SW 1271 (cell line): ENCODE data around the gene ZSCAN10.
"Not testable (repeated sequence)": the region's sequence is repeated elsewhere in the genome, so short reads cannot be mapped to it uniquely, and the experiment has no call there.

Experiments used
- DNase-seq, 2 experiments: peaks; one replicate each; lab custom pipeline; 2025; lab: John Stamatoyannopoulos, UW

The ZSCAN10 gene

DNA sequence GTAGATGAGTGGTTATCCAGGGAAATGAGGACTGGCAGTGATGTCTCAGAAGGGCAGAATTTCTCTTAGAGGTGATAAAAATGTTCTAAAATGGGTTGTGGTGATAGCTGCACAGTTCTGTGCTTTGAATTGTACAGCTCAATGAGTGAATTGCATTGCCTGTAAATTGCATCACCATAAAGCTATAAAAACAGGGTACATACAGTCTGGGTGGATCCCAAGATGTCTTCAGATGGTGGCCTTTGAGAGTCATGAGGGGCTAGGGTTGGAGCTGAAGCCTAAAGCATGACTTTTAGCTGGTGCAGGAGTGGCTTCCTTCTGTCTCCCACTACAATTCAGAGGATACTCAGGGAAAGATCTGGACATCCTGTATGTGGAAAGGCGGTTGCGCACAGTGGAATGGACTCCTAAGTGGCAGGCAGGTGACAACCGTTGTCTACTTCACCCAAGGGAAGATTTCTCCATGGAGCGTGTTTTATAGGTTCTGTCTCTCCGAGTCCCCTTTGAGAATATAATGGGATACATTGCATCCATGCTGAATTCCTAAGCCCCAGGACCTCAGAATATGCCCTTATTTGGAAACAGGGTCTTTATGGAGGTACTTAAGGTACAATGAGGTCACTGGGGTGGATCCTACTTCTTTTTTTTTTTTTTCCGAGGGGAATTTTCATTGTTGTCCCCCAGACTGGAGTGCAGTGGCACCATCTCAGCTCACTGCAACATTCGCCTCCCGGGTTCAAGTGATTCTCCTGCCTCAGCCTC lies 35.3 kb downstream of the ZSCAN10 start:
- no peak for DNase-seq

DNA sequence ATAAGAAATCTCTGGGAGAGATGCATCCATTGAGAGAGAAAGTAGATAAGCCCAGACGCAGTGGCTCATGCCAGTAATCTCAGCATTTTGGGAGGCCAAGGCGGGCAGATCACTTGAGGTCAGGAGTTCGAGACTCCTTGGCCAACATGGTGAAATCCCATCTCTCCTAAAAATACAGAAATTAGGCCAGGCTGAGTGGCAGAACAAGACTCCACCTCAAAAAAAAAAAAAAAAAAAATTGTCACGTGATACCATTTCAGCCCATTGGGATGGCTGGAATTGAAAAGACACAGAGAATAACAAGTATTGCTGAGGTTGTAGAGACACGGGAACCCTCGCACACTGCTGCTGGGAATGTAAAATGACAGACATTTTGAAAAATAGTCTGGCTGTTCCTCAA lies 36.5 kb downstream of the ZSCAN10 start:
- no peak for DNase-seq

DNA sequence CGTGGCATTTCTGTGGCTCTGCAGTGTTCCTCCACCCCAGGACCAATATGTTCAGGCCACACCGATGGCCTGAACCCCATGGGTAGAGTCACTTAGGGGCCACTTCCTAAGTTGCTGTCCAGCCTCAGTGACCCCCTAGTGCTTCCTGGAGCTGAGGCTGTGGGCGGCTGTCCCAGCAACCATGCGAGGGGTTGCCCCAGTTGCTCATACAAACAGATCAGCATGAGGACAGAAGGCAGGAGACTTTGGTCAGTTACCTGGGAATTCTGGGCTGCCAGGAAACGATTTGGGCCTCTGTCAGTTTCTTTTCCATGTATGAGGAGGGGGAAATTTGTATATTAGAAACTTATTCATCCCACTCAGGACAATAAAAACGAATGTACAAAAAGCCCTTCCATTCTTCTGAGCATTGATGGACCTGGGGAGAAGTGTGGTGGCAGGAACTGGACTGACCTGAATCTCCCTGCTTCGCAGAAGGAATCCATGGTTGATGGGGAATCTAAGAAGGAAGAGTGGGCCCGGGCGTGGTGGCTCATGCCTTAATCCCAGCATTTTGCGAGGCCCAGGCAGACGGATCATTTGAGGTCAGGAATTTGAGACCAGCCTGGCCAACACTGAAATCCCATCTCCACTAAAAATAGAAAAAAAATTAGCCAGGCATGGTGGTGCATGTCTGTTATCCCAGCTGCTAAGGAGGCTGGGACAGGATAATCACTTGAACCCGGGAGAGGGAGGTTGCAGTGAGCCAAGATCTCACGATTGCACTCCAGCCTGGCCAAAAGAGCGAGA lies 38.6 kb downstream of the ZSCAN10 start:
- DNase-seq, result no peak

DNA sequence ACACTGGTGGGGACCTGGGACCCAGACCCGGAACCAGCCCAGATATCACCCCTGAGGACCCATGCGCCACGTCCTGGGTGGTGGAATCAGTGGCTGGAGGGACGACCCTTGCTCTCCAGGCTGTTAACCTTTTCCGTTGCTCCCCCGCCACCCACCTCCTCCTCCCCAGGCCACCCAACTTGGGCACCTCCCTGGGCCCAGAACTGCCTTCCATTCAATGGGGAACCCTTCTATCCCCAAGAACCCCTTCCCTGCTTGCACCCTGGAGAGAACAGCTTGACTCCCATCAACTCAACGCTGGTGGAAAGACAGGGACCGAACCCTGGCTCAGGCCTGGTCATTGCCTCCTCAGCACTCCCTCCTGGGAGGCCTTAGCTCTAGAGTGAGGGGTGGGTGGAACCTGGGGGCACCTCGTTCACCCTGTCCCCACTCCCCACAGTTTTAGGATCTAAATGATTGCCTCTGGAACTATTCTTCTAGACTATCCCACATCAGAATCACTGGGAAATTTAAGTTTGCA lies 39.3 kb downstream of the ZSCAN10 start:
- no peak for DNase-seq

DNA sequence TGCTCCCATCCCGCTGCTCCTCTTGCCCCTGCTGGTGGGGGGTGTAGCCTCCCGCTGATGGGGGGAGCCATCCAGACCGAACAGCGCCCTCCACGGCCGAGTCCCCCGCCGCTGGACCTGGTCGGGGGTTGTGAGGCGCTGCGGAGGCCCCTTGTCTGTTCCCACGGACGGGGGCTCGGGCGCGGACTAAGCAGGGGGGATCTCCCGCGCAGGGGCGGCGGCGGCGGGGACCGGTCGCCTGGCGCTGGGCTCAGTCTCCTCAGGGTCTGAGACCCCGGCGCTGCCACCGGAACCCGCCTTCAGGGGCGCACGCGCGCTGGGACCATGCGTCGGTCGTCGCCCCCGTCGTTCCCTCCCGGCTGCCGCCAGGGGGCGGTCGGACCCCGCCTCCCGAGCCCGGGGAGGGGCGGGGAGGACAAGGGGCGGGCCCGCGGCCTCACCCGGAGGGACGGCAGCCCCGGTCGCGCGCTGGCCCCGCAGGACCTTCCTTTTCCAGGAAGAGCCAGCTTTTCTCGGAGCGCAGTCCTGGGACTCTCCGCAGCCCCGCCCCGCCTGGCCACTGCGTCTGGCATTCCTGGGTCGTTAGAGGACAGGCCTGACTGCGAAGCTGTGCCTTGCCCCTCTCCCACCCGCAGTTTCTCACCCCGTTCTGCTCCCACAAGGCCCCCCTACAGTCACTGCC lies 39.9 kb downstream of the ZSCAN10 start:
- DNase-seq, result peak; percentile 16 to 41

DNA sequence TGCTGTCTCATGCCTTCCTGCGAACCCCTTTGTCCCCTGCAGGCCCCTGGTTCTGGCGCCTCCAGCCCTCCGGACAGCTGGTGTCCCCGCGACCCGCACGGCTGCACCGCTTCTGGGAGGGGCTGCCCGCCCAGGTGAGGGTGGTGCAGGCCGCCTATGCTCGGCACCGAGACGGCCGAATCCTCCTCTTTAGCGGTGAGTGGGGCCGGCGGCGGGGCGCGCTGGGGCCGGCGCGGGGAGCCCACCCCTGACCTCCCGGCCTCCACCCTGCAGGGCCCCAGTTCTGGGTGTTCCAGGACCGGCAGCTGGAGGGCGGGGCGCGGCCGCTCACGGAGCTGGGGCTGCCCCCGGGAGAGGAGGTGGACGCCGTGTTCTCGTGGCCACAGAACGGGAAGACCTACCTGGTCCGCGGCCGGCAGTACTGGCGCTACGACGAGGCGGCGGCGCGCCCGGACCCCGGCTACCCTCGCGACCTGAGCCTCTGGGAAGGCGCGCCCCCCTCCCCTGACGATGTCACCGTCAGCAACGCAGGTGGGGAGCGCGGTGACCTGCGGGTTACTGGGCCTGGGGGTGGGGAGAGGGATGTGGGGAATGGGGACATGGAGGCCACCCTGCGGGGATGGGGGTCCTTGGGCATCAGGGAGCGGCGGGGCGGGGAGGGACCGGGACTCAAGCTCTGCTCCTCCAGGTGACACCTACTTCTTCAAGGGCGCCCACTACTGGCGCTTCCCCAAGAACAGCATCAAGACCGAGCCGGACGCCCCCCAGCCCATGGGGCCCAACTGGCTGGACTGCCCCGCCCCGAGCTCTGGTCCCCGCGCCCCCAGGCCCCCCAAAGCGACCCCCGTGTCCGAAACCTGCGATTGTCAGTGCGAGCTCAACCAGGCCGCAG lies 40.7 kb downstream of the ZSCAN10 start:
- peak in 1 of 2 experiments; percentile 28 for DNase-seq

DNA sequence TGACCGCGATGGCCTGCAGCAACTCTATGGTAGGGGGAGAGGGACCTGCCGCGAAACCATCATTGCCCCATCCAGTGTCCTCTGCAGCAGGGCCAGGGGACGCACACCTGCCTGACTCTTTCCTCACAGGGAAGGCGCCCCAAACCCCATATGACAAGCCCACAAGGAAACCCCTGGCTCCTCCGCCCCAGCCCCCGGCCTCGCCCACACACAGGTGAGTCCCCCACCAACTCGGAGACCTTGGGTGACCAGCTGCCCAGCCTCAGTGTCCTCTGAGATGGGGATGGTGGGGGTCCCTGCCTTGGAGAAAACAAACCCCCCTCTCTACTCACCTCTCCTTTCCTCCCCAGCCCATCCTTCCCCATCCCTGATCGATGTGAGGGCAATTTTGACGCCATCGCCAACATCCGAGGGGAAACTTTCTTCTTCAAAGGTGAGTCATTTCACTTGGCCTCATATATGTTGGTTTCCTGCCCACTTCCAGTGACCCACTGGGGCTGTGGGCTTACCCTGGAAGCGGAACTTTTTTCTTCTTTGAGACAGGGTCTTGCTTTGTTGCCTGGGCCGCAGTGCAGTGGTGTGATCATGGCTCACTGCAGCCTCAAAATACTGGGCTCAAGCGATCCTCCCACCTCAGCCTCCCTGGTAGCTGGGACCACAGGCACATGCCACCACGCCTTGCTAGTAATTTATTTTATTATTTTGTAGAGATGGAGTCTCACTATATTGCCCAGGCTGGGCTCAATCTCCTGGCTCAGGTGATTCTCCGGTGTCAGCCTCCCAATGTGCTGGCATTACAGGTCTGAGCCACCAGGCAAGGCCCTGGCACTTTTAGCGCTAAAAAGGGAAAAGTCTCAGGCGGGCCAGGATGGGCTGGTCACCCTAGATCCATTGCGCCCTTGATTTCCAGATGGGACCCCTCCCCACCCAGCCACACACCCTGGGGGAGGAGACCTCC lies 41.6 kb downstream of the ZSCAN10 start:
- DNase-seq, result no peak

DNA sequence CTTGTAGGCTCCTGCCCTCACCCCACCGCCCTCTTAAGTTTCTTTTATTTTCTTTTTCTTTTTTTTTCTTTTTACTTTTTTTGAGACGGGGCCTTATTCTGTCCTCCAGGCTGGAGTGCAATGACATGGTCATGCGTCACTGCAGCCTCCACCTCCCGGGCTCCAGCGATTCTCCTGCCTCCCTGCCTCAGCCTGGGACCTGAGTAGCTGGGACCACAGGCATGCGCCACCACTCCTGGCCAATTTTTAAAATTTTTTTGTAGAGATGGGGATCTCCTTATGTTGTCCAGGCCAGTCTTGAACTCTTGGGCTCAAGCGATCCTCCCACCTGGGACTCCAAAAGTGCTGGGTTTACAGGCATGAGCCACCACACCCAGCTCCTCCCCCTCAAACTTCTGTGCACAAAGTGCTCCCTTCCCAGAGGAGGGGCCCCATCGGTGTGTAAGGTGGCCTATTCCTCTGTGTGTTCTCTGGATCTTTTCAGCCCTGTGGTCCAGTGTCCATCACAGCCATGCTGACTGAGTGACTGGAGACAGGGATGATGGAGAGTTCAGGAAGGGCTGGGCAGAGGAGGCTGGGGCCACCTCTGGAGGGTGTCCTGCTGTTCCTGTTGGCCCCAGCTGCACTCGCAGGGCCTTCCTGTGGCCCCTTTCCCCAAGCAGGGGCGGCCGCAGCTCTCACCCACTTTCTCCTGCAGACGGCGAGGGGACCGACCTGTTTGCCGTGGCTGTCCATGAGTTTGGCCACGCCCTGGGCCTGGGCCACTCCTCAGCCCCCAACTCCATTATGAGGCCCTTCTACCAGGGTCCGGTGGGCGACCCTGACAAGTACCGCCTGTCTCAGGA lies 42.5 kb downstream of the ZSCAN10 start:
- DNase-seq, result no peak

DNA sequence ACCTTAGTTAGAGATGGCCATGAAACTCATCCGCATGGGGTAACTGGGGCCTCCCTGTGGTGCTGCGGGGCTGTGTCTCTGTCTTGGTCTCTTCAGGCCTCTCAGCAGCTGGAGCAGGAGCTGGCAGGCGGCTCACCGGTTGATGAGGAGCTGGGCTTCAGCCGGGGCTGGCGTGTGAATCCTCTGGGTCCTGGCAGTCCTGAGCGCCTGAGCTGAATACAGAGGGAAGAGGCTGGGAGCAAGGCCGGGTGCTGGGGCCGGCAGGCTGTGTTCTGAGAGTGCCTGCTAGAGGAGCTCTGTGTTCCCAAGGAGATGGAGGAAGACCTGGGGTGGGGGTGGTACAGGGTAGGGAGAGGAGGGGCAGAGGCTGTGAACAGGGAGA lies 43.4 kb downstream of the ZSCAN10 start:
- DNase-seq, result not testable (repeated sequence)

DNA sequence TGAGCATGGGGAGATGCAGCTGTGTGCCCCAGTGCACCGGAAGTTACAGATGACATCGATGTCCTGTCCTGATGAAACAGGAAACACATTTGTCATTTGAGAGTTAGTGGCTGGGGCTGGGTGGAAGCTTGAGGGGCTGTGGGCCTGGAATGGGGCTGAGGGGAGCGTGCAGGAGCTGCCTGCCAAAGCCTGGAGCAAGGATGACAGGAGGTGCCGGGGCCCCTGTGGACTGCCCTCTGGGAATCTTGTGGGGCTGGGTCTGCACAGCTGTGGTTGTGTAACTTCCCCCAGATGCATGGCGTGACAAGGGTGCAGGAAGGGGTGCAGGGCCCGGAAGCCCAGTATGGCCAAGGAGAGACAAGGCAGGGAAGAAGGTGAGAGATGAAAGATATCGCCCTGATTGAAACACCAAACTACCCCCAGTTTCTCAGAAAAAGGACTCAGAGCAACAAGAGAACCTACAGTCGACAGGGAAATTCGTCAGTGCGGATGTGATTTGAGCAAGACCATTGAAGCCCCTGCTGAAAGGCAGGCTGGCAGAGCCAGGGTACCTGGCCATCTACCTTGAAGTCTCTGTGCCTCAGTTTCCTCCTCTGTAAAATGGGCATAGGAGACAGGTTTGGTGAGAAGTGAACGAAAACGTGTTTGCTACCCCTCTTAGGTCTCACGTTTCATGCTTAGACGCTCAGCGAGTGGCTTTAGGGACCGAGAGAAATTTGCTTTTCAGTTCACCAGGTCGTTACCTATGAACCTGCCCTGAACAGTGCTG lies 43.9 kb downstream of the ZSCAN10 start:
- DNase-seq, result no peak

DNA sequence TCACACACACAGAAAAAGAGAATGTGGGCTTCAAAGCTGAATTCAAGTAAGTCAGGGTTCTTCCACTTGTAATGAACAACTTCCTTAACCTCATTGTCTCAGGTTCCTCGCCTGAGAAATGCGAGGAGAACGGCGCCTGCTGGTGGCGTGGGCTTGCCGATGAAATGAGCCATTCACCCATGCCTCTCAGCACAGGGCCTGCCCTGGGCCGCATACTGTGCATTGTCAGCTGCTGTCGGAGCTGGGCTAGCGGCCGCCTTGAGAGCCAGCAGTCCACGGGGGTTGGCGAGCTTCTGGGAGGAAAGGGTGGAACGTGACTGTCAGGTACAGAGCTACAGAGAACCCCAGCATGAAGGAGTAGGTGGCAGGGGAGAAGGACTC lies 45.8 kb downstream of the ZSCAN10 start:
- DNase-seq, result not testable (repeated sequence)

DNA sequence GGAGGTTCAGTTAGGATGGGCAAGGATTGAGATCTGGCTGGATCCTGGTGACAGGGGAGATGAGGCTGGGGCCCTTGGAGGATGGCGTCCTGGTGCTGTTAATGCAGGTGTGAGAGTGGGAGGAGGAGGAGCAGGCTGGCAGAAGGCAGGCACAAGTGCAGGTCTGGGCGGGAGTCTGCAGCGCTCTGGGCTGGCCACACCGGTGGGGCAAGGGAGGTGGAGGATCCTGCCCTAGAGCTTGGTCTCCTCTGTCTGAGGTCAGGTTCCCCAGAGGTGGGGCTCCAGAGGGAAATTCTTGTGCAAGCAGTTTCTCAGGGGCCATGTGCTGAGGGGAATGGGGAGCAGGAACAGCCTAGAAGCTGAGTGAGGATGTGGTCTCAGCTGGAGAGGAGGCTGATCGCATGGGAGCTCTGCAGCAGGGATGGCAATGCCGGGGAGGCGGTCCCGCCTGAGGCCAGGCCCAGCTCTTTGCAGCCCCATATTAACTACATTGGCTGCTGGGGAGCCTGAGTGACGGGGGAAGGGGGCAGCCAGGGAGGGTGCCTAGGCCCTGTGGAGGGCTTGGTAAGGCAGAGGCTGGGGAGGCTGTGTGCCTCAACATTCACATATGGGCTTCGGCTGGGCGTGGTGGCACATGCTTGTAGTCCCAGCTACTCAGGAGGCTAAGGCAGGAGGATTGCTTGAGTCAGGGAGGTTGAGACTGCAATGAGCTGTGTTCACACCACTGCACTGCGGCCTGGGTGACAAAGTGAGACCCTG lies 46.3 kb downstream of the ZSCAN10 start:
- not testable (repeated sequence) for DNase-seq

DNA sequence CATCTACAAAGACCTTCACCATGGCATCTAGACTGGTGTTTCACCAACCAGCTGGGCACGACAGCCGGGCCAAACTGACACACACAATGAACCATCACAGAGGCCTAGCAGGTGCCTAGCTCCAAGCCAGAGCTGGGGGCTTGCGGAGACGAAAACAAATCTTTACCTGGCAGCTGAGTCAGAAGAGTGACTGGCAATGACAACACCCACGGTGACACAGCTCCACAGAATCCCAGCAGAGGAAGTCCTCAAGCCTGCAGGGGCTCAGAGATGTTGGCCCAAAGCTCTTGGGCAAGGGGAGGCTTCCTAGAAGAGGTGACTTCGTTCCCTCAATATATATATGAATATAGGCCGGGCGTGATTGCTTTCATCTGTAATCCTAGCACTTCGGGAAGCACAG lies 47.6 kb downstream of the ZSCAN10 start:
- no peak for DNase-seq

DNA sequence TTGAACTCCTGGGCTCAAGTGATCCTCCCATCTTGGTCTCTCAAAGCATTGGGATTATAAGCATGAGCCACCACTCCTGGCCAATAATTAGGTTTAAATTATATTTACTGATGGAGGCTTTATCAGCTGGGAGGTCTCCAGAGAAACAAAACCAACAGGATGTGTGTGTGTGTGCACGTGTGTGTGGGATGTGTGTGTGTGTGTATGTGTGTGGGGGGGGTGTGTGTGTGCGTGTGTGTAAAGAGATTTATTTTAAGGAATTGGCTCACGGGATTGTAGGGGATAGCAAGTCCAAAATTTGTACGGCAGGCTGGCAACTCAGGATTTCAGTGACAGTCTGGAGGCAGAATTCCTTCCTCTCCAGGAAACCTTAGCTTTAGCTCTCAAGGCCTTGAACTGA lies 48.1 kb downstream of the ZSCAN10 start:
- DNase-seq, result no peak

DNA sequence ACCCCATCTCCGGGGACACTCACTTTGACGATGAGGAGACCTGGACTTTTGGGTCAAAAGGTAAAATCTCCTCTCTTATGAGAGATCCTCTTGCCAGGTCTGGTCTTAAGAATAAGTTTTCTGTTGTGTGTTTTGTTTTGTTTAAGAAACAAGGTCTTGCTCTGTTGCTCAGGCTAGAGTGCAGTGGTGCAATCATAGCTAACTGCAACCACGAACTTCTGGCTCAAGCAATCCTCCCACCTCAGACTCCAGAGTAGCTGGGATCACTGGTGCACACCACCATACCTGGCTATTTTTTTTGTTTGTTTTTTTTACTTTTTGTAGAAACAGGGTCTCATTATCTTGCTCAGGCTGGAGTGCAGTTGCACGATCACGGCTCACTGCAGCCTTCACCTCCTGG lies 48.6 kb downstream of the ZSCAN10 start:
- no peak for DNase-seq

DNA sequence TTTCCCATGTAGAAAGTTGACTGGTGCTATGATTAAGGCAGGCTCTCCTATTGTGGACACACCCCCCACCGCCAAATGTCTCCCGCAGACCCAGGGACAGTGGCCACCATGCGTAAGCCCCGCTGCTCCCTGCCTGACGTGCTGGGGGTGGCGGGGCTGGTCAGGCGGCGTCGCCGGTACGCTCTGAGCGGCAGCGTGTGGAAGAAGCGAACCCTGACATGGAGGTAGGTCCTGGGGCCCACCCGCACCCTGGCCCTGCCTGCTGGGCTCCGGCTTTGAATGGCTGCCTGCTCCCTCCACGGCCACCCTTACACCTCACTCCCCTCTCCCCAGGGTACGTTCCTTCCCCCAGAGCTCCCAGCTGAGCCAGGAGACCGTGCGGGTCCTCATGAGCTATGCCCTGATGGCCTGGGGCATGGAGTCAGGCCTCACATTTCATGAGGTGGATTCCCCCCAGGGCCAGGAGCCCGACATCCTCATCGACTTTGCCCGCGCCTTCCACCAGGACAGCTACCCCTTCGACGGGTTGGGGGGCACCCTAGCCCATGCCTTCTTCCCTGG lies 49.1 kb downstream of the ZSCAN10 start:
- no peak for DNase-seq

DNA sequence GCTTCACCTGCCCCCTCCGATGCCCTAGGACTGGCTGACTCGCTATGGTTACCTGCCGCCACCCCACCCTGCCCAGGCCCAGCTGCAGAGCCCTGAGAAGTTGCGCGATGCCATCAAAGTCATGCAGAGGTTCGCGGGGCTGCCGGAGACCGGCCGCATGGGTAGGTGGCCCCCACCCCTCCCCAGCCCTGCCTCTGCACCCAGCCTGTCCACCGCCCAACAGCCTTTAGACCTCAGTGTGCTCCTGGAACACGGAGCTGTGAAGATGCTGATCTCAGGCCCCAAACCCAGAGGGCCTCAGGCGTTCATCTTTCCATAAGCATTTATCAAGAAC lies 51.7 kb downstream of the ZSCAN10 start:
- no peak for DNase-seq
